SK-N-SH (cell line): ENCODE data around the gene PIP4P1.

Source experiments
- CHD2 ChIP-seq: fragments of 150-350 bp; IDR thresholded peaks from 2 replicates; pipeline ENCODE4 v1.6.1; 2018; ENCODE audit warnings: low read length; ENCODE audit not compliant: partially characterized antibody
- EZH2phosphoT487 ChIP-seq: fragments of 200-600 bp; sonication (generic); IDR thresholded peaks from 2 replicates; pipeline ENCODE4 v1.6.1; 2017; ENCODE audit warnings: low read depth, mixed run types, mild to moderate bottlenecking, antibody characterized with exemption, moderate library complexity, borderline replicate concordance
- NFIC ChIP-seq: IDR thresholded peaks from 2 replicates; pipeline ENCODE4 v1.4.0; 2012; ENCODE audit warnings: borderline replicate concordance
- POLR2AphosphoS5 ChIP-seq: IDR thresholded peaks from 2 replicates; pipeline ENCODE4 v1.6.1; 2012; ENCODE audit warnings: low read depth, low read length
- RAD21 ChIP-seq: IDR thresholded peaks from 2 replicates; pipeline ENCODE4 v1.6.1; 2012; ENCODE audit warnings: mild to moderate bottlenecking, low read length
- RXRA ChIP-seq: IDR thresholded peaks from 2 replicates; pipeline ENCODE4 v1.4.0; 2012; ENCODE audit warnings: low read depth, mild to moderate bottlenecking, borderline replicate concordance
- TF ChIP-seq, protein P1 (sequence below): fragments of 200-600 bp; sonication (generic); IDR thresholded peaks from 2 replicates; pipeline ENCODE4 v1.6.1; 2017; ENCODE audit warnings: antibody characterized with exemption, mild to moderate bottlenecking, moderate library complexity
- TF ChIP-seq, protein P2 (sequence below): IDR thresholded peaks from 2 replicates; pipeline ENCODE4 v1.6.1; 2012; ENCODE audit warnings: mild to moderate bottlenecking, low read depth, low read length, moderate library complexity
- TF ChIP-seq, protein P3 (sequence below): IDR thresholded peaks from 2 replicates; pipeline ENCODE4 v1.4.0; 2012; ENCODE audit warnings: low read depth, borderline replicate concordance
- TF ChIP-seq, protein P4 (sequence below): fragments of 150-350 bp; IDR thresholded peaks from 2 replicates; pipeline ENCODE4 v1.6.1; 2017; ENCODE audit warnings: antibody characterized with exemption, low read length, low read depth, borderline replicate concordance

DNA sequence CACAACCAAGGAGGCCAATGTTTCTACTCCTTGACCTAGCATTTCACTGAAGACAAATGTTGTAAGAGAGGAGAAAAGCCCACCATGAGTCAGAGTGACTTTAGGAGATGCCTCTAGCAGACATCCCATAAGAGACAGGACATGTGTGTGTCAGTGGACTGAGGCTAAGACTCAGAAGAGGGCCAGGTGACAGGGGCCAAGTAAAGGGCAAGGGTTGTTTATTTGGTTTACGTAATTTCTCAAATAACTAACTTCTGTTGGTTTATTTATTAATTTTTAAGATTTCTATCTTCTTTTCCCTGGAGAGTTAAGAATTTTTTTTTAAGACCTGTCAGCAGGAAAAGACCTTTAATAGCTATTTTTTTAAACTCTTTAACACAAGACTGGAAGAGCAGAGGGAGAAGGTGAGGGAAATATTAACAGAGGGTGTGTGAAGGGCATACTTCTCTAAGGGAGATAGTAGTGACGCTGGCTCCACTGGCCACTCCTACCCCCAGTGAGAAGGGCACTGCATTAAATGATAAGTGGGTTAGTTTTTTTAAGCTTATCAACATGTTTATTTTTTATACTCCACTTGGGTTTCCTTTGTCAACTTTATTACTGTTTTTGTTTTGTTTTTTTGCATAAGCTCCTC, 11.4 kb upstream of the PIP4P1 start:
- TF ChIP-seq, protein P1, sequence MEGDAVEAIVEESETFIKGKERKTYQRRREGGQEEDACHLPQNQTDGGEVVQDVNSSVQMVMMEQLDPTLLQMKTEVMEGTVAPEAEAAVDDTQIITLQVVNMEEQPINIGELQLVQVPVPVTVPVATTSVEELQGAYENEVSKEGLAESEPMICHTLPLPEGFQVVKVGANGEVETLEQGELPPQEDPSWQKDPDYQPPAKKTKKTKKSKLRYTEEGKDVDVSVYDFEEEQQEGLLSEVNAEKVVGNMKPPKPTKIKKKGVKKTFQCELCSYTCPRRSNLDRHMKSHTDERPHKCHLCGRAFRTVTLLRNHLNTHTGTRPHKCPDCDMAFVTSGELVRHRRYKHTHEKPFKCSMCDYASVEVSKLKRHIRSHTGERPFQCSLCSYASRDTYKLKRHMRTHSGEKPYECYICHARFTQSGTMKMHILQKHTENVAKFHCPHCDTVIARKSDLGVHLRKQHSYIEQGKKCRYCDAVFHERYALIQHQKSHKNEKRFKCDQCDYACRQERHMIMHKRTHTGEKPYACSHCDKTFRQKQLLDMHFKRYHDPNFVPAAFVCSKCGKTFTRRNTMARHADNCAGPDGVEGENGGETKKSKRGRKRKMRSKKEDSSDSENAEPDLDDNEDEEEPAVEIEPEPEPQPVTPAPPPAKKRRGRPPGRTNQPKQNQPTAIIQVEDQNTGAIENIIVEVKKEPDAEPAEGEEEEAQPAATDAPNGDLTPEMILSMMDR = no peak
- no peak for TF ChIP-seq POLR2AphosphoS5
- TF ChIP-seq RAD21 = no peak
- TF ChIP-seq NFIC = no peak
- TF ChIP-seq RXRA = no peak
- no peak for TF ChIP-seq CHD2
- TF ChIP-seq, protein P2, sequence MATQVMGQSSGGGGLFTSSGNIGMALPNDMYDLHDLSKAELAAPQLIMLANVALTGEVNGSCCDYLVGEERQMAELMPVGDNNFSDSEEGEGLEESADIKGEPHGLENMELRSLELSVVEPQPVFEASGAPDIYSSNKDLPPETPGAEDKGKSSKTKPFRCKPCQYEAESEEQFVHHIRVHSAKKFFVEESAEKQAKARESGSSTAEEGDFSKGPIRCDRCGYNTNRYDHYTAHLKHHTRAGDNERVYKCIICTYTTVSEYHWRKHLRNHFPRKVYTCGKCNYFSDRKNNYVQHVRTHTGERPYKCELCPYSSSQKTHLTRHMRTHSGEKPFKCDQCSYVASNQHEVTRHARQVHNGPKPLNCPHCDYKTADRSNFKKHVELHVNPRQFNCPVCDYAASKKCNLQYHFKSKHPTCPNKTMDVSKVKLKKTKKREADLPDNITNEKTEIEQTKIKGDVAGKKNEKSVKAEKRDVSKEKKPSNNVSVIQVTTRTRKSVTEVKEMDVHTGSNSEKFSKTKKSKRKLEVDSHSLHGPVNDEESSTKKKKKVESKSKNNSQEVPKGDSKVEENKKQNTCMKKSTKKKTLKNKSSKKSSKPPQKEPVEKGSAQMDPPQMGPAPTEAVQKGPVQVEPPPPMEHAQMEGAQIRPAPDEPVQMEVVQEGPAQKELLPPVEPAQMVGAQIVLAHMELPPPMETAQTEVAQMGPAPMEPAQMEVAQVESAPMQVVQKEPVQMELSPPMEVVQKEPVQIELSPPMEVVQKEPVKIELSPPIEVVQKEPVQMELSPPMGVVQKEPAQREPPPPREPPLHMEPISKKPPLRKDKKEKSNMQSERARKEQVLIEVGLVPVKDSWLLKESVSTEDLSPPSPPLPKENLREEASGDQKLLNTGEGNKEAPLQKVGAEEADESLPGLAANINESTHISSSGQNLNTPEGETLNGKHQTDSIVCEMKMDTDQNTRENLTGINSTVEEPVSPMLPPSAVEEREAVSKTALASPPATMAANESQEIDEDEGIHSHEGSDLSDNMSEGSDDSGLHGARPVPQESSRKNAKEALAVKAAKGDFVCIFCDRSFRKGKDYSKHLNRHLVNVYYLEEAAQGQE = no peak
- TF ChIP-seq, protein P3, sequence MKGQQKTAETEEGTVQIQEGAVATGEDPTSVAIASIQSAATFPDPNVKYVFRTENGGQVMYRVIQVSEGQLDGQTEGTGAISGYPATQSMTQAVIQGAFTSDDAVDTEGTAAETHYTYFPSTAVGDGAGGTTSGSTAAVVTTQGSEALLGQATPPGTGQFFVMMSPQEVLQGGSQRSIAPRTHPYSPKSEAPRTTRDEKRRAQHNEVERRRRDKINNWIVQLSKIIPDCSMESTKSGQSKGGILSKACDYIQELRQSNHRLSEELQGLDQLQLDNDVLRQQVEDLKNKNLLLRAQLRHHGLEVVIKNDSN = no peak
- TF ChIP-seq, protein P4, sequence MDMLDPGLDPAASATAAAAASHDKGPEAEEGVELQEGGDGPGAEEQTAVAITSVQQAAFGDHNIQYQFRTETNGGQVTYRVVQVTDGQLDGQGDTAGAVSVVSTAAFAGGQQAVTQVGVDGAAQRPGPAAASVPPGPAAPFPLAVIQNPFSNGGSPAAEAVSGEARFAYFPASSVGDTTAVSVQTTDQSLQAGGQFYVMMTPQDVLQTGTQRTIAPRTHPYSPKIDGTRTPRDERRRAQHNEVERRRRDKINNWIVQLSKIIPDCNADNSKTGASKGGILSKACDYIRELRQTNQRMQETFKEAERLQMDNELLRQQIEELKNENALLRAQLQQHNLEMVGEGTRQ = no peak
- TF ChIP-seq EZH2phosphoT487 = no peak
